K562 (cell line): ENCODE data around the gene ZNF460. TPM values are rescaled to one million over a fixed set of nuclear protein-coding genes. Genes with fewer than 3 reads are reported as not detected.

ENCODE experiments used
- CBX1 ChIP-seq: sonication (generic); IDR thresholded peaks from 2 replicates; pipeline ENCODE4 v1.6.1; 2016; ENCODE audit warnings: antibody characterized with exemption, low read depth, mild to moderate bottlenecking
- CEBPB ChIP-seq: fragments of 450-650 bp; IDR thresholded peaks from 2 replicates; pipeline ENCODE4 v1.6.1; 2016; ENCODE audit warnings: missing genetic modification characterization, missing compliant biosample characterization
- FOXJ2 ChIP-seq: fragments of 200-800 bp; sonication (Bioruptor generic); IDR thresholded peaks from 2 replicates; pipeline ENCODE4 v1.6.1; 2016; ENCODE audit warnings: missing genetic modification characterization, missing compliant biosample characterization
- HMG20B ChIP-seq: fragments of 250-450 bp; sonication (Bioruptor Pico); IDR thresholded peaks from 2 replicates; pipeline ENCODE4 v1.5.0; 2021; ENCODE audit warnings: mild to moderate bottlenecking
- HSF4 ChIP-seq: fragments of 250-450 bp; sonication (Bioruptor Pico); IDR thresholded peaks from 2 replicates; pipeline ENCODE4 v2.1.2; 2022; ENCODE audit warnings: mild to moderate bottlenecking, moderate library complexity, borderline replicate concordance
- OTX1 ChIP-seq: fragments of 450-650 bp; formaldehyde crosslinking; IDR thresholded peaks from 2 replicates; pipeline ENCODE4 v1.4.0; 2022; ENCODE audit warnings: mild to moderate bottlenecking
- PHF8 ChIP-seq: fragments of 200-600 bp; sonication (generic); IDR thresholded peaks from 2 replicates; pipeline ENCODE4 v1.6.1; 2012; ENCODE audit warnings: mixed run types, mild to moderate bottlenecking, inconsistent platforms, low read length, moderate library complexity, borderline replicate concordance
- POLR2H ChIP-seq: IDR thresholded peaks from 2 replicates; pipeline ENCODE4 v1.6.1; 2016; ENCODE audit warnings: missing genetic modification characterization, low read depth, mild to moderate bottlenecking, control low read depth, missing compliant biosample characterization, moderate library complexity
- TCF7 ChIP-seq: sonication (generic); IDR thresholded peaks from 2 replicates; pipeline ENCODE4 v1.6.1; 2016; ENCODE audit warnings: antibody characterized with exemption, borderline replicate concordance
- TFAM ChIP-seq: fragments of 250-450 bp; sonication (Bioruptor Pico); conservative IDR thresholded peaks from 2 replicates; pipeline ENCODE4 v1.5.0; 2021; ENCODE audit warnings: mild to moderate bottlenecking, moderate library complexity
- ZBTB9 ChIP-seq: fragments of 450-650 bp; formaldehyde crosslinking; IDR thresholded peaks from 2 replicates; pipeline ENCODE4 v1.4.0; 2020; ENCODE audit warnings: mild to moderate bottlenecking, moderate library complexity
- ZNF274 ChIP-seq: IDR thresholded peaks from 2 replicates; pipeline ENCODE4 v1.6.1; 2011; ENCODE audit warnings: low read depth, mild to moderate bottlenecking, low read length, moderate library complexity, borderline replicate concordance
- ZNF316 ChIP-seq: fragments of 450-650 bp; IDR thresholded peaks from 2 replicates; pipeline ENCODE4 v1.6.1; 2016
- ZNF512 ChIP-seq: IDR thresholded peaks from 2 replicates; pipeline ENCODE4 v1.6.1; 2016; ENCODE audit warnings: missing genetic modification characterization, missing compliant biosample characterization
- ZNF518B ChIP-seq: fragments of 250-450 bp; sonication (Bioruptor Pico); IDR thresholded peaks from 2 replicates; pipeline ENCODE4 v1.5.0; 2021; ENCODE audit warnings: mild to moderate bottlenecking, moderate library complexity
- polyA plus RNA-seq, 8 experiments: library from polyadenylated mRNA; depleted of rRNA in 4 of 8; stranded (reverse) in 5 of 8; unstranded in 3 of 8; fragments of >200 nt; fragmentation: Nextera tagmentation in 2 of 8; fragmentation: Illumina TruSeq in 1 of 8; extraction: Ambion mirVana in 2 of 8; extraction: Trizol in 1 of 8; gene quantifications; 2 replicates each; pipeline versions ENCODE4 v1.2.1 to v1.2.3, GENCODE V29; 2011 to 2014; ENCODE audit warnings: inconsistent platforms in 1 of 8, missing spikeins in 1 of 8
- total RNA-seq, 7 experiments: library from RNA; depleted of rRNA in 6 of 7; stranded (reverse); fragments of >200 nt in 6 of 7; fragmentation: Illumina TruSeq in 2 of 7; extraction: Trizol in 2 of 7; gene quantifications; 2 replicates each; pipeline versions ENCODE4 v1.2.1 to v1.2.3, GENCODE V29; 2011 to 2021; ENCODE audit warnings: low replicate concordance in 1 of 7
- TF ChIP-seq, protein P1 (sequence below): fragments of 250-450 bp; sonication (Bioruptor Pico); IDR thresholded peaks from 2 replicates; pipeline ENCODE4 v1.5.0; 2020; ENCODE audit warnings: mild to moderate bottlenecking, borderline replicate concordance

ZNF460 gene
- total and polyA plus RNA-seq, 9 of the 15 experiments (the other 6 are each of a cell fraction or from before 2014, with no cell fraction given), result 0.45 to 36.2 (median 16.6) TPM

DNA sequence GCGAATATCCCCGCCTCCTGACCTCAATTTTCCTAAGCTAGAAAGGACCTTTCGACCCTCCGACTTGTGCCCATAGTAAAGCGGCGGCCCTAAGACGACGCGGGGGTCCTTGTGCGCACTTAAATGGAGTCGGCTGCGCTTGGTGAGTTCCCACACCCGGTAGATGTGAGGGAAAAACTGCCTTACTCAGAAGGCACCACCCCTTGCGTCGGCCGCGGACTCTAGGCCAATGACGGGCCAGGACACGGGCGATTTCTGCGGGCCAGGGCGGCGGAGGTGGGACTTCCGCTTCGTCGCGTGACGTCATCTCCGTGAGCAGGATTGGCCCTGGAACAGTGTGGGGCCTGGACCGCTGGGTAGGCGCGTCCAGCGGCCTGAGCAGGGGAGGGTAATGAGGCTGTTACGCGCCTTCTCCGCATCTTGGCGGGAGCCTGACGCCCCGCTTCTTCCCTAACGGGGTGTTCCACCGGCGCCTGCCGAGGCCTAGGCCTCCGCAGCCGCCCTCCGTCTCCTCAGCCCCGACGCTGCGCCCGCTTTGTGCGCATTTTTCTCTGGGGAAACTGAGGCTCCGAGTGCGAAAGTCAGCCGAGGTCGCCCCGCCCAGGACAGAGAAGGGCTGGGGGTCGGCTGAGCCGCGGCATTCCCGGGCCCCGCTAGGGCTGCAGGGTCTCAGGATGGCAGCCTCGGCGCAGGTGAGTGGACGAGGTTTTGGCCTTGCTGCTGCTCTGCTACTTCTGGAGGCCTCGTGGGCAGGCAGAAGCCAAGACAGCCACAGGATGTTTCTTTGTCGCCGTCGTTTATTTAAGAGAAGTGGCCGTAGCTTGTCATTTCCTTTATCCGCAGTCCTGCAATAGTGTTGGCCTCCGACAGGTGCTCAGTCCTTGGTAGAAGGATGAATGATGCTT is 40.1 kb downstream of the ZNF460 start, which contains the start of gene ZNF543 (continued):
- no peak for TF ChIP-seq ZNF518B
- peak; percentile 74 for TF ChIP-seq POLR2H (tag)
- peak; percentile 99 for TF ChIP-seq PHF8
- TF ChIP-seq TFAM (CRISPR knock-in tag), result no peak
- TF ChIP-seq HMG20B, result no peak
- no peak for TF ChIP-seq HSF4 (CRISPR knock-in tag)
- 0 out of 2 replicates have a peak, but pooled peaks have one; percentile 22 for TF ChIP-seq TCF7
- TF ChIP-seq CEBPB, result no peak
- no peak for TF ChIP-seq ZNF316
- no peak for TF ChIP-seq ZNF274
- no peak for TF ChIP-seq ZNF512 (tag)
- TF ChIP-seq, protein P1, sequence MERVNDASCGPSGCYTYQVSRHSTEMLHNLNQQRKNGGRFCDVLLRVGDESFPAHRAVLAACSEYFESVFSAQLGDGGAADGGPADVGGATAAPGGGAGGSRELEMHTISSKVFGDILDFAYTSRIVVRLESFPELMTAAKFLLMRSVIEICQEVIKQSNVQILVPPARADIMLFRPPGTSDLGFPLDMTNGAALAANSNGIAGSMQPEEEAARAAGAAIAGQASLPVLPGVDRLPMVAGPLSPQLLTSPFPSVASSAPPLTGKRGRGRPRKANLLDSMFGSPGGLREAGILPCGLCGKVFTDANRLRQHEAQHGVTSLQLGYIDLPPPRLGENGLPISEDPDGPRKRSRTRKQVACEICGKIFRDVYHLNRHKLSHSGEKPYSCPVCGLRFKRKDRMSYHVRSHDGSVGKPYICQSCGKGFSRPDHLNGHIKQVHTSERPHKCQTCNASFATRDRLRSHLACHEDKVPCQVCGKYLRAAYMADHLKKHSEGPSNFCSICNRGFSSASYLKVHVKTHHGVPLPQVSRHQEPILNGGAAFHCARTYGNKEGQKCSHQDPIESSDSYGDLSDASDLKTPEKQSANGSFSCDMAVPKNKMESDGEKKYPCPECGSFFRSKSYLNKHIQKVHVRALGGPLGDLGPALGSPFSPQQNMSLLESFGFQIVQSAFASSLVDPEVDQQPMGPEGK (CRISPR knock-in tag), result no peak
- no peak for TF ChIP-seq OTX1
- no peak for TF ChIP-seq ZBTB9 (CRISPR knock-in tag)
- TF ChIP-seq CBX1, result peak; percentile 83; the same call in 1 of the 2 replicates
- TF ChIP-seq FOXJ2 (tag), result no peak
